ENCODE data around the gene AP1G2.

DNA sequence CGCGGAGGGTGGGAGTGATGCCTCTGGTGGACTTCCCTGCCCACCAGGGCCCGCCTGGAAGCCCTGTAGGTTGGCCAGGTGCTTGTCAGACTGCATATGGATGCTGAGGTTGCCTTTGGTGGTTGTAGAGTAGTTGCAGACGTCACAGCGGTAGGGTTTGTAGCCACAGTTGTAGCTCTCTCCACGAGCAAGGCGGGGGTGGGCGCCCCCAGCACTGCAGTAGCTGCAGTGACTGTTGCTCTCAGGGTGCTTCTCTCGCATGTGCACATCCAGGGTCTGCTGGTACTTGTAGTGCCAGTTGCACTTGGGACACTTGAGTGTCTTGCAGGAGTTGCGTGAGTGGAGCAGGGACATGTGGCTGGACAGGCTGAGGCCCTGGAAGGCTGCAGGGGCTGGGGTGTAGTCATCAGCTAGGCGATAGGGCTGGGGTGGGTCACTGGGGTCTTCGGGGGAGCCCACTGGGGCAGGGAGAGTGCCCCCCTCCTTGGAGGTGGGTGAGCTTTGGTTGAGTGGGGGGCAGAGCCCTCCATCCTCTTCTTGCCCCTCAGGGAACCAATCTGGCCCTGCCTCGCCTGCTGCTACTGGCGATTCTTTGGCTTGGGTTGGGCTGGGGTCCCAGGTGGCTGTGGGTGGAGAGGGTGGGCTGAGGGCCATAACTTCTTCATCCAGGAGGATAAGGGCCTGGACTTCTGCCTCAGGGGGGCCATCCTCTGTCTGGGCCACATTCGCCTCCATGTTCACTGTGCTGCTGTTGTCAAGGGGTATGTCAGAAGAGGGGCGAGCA lies 33.7 kb downstream of the AP1G2 start:
- TF ChIP-seq, protein P1, sequence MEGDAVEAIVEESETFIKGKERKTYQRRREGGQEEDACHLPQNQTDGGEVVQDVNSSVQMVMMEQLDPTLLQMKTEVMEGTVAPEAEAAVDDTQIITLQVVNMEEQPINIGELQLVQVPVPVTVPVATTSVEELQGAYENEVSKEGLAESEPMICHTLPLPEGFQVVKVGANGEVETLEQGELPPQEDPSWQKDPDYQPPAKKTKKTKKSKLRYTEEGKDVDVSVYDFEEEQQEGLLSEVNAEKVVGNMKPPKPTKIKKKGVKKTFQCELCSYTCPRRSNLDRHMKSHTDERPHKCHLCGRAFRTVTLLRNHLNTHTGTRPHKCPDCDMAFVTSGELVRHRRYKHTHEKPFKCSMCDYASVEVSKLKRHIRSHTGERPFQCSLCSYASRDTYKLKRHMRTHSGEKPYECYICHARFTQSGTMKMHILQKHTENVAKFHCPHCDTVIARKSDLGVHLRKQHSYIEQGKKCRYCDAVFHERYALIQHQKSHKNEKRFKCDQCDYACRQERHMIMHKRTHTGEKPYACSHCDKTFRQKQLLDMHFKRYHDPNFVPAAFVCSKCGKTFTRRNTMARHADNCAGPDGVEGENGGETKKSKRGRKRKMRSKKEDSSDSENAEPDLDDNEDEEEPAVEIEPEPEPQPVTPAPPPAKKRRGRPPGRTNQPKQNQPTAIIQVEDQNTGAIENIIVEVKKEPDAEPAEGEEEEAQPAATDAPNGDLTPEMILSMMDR (IDR thresholded peaks at IDR 0.05; ENCODE audit: low read depth, low read length, missing input control), result no peak
- TF ChIP-seq, protein P2, sequence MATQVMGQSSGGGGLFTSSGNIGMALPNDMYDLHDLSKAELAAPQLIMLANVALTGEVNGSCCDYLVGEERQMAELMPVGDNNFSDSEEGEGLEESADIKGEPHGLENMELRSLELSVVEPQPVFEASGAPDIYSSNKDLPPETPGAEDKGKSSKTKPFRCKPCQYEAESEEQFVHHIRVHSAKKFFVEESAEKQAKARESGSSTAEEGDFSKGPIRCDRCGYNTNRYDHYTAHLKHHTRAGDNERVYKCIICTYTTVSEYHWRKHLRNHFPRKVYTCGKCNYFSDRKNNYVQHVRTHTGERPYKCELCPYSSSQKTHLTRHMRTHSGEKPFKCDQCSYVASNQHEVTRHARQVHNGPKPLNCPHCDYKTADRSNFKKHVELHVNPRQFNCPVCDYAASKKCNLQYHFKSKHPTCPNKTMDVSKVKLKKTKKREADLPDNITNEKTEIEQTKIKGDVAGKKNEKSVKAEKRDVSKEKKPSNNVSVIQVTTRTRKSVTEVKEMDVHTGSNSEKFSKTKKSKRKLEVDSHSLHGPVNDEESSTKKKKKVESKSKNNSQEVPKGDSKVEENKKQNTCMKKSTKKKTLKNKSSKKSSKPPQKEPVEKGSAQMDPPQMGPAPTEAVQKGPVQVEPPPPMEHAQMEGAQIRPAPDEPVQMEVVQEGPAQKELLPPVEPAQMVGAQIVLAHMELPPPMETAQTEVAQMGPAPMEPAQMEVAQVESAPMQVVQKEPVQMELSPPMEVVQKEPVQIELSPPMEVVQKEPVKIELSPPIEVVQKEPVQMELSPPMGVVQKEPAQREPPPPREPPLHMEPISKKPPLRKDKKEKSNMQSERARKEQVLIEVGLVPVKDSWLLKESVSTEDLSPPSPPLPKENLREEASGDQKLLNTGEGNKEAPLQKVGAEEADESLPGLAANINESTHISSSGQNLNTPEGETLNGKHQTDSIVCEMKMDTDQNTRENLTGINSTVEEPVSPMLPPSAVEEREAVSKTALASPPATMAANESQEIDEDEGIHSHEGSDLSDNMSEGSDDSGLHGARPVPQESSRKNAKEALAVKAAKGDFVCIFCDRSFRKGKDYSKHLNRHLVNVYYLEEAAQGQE (IDR thresholded peaks at IDR 0.05), result no peak
- TF ChIP-seq, protein P3, sequence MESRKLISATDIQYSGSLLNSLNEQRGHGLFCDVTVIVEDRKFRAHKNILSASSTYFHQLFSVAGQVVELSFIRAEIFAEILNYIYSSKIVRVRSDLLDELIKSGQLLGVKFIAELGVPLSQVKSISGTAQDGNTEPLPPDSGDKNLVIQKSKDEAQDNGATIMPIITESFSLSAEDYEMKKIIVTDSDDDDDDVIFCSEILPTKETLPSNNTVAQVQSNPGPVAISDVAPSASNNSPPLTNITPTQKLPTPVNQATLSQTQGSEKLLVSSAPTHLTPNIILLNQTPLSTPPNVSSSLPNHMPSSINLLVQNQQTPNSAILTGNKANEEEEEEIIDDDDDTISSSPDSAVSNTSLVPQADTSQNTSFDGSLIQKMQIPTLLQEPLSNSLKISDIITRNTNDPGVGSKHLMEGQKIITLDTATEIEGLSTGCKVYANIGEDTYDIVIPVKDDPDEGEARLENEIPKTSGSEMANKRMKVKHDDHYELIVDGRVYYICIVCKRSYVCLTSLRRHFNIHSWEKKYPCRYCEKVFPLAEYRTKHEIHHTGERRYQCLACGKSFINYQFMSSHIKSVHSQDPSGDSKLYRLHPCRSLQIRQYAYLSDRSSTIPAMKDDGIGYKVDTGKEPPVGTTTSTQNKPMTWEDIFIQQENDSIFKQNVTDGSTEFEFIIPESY (IDR thresholded peaks at IDR 0.05), result no peak
- TF ChIP-seq, protein P4, sequence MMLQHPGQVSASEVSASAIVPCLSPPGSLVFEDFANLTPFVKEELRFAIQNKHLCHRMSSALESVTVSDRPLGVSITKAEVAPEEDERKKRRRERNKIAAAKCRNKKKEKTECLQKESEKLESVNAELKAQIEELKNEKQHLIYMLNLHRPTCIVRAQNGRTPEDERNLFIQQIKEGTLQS (IDR thresholded peaks at IDR 0.05), result no peak
- TF ChIP-seq, protein P5, sequence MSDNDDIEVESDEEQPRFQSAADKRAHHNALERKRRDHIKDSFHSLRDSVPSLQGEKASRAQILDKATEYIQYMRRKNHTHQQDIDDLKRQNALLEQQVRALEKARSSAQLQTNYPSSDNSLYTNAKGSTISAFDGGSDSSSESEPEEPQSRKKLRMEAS (IDR thresholded peaks at IDR 0.05), result no peak
- TF ChIP-seq SP1 (IDR thresholded peaks at IDR 0.05), result no peak
- no peak for TF ChIP-seq TAF1 (conservative IDR thresholded peaks at IDR 0.05)
- TF ChIP-seq JUND (IDR thresholded peaks at IDR 0.05), result no peak
- no peak for TF ChIP-seq HNF4G (IDR thresholded peaks at IDR 0.05)
